ENCODE data around the gene TMEM255A. TPM values are rescaled to one million over a fixed set of nuclear protein-coding genes. Genes with fewer than 3 reads are reported as not detected.

Gene TMEM255A
- total and polyA plus RNA-seq, 2 of the 4 experiments (the other 2 are of a cell fraction): 0.03 TPM; not detected in 1

DNA sequence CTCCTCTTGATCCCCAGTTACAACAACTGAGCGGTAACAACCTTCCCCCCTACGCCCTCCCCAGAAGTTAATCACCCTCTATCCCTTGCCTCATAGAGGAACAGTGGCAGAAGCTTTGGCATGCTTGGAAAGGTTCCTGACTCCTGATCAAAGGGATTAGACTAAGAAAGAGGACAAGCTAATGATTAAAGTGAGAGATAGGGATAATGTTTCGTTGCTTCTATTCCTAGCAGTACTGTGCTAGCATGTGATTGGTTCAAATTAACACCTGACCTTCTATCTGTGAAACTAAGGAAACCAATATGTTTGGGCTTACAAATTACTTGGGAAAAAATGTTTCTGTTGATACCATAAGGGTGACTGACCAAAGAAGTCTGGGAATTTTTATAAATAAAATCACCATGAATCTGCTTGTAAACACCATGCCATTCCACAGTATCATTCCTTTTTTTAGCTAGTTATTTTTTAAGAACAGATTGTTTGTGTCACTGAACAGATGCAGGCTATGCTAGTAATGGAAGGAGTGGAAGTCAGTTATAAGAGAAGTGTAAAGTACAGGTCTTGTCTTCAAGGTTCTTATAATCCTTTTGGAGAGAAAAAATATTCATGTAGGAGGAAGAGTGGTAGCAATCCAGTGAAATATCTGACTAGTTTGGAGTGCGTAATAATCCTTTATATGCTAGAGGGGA lies 39.3 kb upstream of the TMEM255A start:
- Histone ChIP-seq H3K56ac (ENCODE audit: extremely low read depth, insufficient read depth, low read length) (no peak overlapping the region), H4K5ac (ENCODE audit: low read depth, low read length) (no peak overlapping the region), H3K9ac (ENCODE audit: low read depth, low read length) (no peak overlapping the region), H2AK9ac (replicated peaks; ENCODE audit: low read depth, low read length, poor library complexity) (no peak overlapping the region), H4K8ac (ENCODE audit: low read depth in 2 of 2, low read length in 2 of 2) (no peak overlapping the region), H3K27me3 (ENCODE audit: control insufficient read depth, insufficient read depth, low read length) (no peaks in the 10 kb centered on the region), H3K4me3 (ENCODE audit: insufficient read depth, low read depth, low read length) (no peak overlapping the region), H4K20me1 (ENCODE audit: insufficient read depth, low read length) (no peaks in the 10 kb centered on the region), H2AFZ (replicated peaks; ENCODE audit: low read length, poor library complexity) (no peak overlapping the region), H3K79me1 (ENCODE audit: low read depth in 1 of 2, low read length in 2 of 2) (no peaks in the 10 kb centered on the region), H4K91ac (ENCODE audit: insufficient read depth, low read depth, low read length) (no peak overlapping the region), H3K4me2 (ENCODE audit: low read depth, low read length) (no peak overlapping the region), H3K27ac (ENCODE audit: insufficient read depth, low read length) (no peak overlapping the region), H3K36me3 (ENCODE audit: control insufficient read depth, insufficient read depth, low read length) (no peaks in the 10 kb centered on the region), H3K9me3 (ENCODE audit: control insufficient read depth, insufficient read depth, low read length) (no peaks in the 10 kb centered on the region), H3K14ac (replicated peaks; ENCODE audit: low read depth, low read length) (no peak overlapping the region), H3K23ac (ENCODE audit: low read depth, low read length) (no peak overlapping the region), H2BK15ac (ENCODE audit: low read depth, low read length) (no peak overlapping the region), H2BK120ac (ENCODE audit: low read depth, low read length) (no peak overlapping the region), H3K4me1 (ENCODE audit: control insufficient read depth, insufficient read depth, low read length) (no peaks in the 10 kb centered on the region), H3K4ac (ENCODE audit: low read depth, low read length) (no peak overlapping the region), H3K18ac (ENCODE audit: low read depth, low read length) (no peak overlapping the region), H3K9me1 (ENCODE audit: insufficient read depth, low read length) (no peaks in the 10 kb centered on the region), H2BK20ac (ENCODE audit: low read depth, low read length) (no peak overlapping the region), H2BK5ac (ENCODE audit: low read depth, low read length, poor library complexity, severe bottlenecking) (no peak overlapping the region), H2AK5ac (ENCODE audit: low read depth, low read length) (no peak overlapping the region)
- TF ChIP-seq RAD21 (IDR thresholded peaks at IDR 0.05; ENCODE audit: low read length) (no peak), POLR2A (IDR thresholded peaks at IDR 0.05; ENCODE audit: low read depth, low read length) (no peak), CEBPB (IDR thresholded peaks at IDR 0.05; ENCODE audit: low read depth, low read length) (no peak), ELK1 (IDR thresholded peaks at IDR 0.05; ENCODE audit: borderline replicate concordance, low read depth, low read length) (no peak), NFE2L2 (IDR thresholded peaks at IDR 0.05; ENCODE audit: low read depth, low read length) (no peak), MAFK (IDR thresholded peaks at IDR 0.05; ENCODE audit: low read depth, low read length) (no peak), SMC3 (IDR thresholded peaks at IDR 0.05; ENCODE audit: low read depth, low read length) (no peak), CTCF (conservative IDR thresholded peaks at IDR 0.05; ENCODE audit: low read depth, low read length) (no peak), MAZ (IDR thresholded peaks at IDR 0.05; ENCODE audit: borderline replicate concordance, low read depth, low read length) (no peak), CHD1 (IDR thresholded peaks at IDR 0.05; ENCODE audit: low read depth, low read length) (no peak), FOS (IDR thresholded peaks at IDR 0.05; ENCODE audit: low read depth, low read length) (no peak), MXI1 (IDR thresholded peaks at IDR 0.05; ENCODE audit: borderline replicate concordance, low read depth, low read length) (no peak), RFX5 (IDR thresholded peaks at IDR 0.05; ENCODE audit: low read depth, low read length) (no peak)
- TF ChIP-seq, protein P1, sequence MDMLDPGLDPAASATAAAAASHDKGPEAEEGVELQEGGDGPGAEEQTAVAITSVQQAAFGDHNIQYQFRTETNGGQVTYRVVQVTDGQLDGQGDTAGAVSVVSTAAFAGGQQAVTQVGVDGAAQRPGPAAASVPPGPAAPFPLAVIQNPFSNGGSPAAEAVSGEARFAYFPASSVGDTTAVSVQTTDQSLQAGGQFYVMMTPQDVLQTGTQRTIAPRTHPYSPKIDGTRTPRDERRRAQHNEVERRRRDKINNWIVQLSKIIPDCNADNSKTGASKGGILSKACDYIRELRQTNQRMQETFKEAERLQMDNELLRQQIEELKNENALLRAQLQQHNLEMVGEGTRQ (IDR thresholded peaks at IDR 0.05; ENCODE audit: low read depth, low read length): no peak
- no CpG with 5 or more reads among the region's 4 CpGs for WGBS, 2 experiments (ENCODE audit: extremely low coverage in 2 of 2, insufficient read length in 1 of 2)
- intact Hi-C loops (cut with micrococcal nuclease): no loop called here
- CTCF ChIA-PET: no interaction called here
- POLR2A ChIA-PET (ENCODE audit: unreplicated experiment): no interaction called here
- BruUV-seq (replicated peaks): no TSS peak
- DNase-seq (no peak), ATAC-seq (ENCODE audit: low read depth) (no peak)
- in situ Hi-C loops (cut with MboI; ENCODE audit: low sequenced_read_pairs): no loop called here
- dilution Hi-C loops (cut with HindIII; ENCODE audit: low sequenced_read_pairs, unreplicated experiment): no loop called here
